Mucosa of stomach (tissue), 1 donor: Measurements from ENCODE around the gene MTMR12.

Experiments used
- H3K27me3 ChIP-seq: one replicate; pipeline ENCODE4 v1.7.0; 2013; ENCODE audit warnings: mild to moderate bottlenecking, low read length; ENCODE audit not compliant: control insufficient read depth, insufficient read depth
- H3K36me3 ChIP-seq: one replicate; pipeline ENCODE4 v1.7.0; 2013; ENCODE audit warnings: low read length; ENCODE audit not compliant: control insufficient read depth, insufficient read depth
- H3K4me1 ChIP-seq: one replicate; pipeline ENCODE4 v1.7.0; 2013; ENCODE audit warnings: mild to moderate bottlenecking, low read length; ENCODE audit not compliant: control insufficient read depth, insufficient read depth
- H3K4me3 ChIP-seq: one replicate; pipeline ENCODE4 v1.7.0; 2013; ENCODE audit warnings: low read length
- H3K9ac ChIP-seq: one replicate; pipeline ENCODE4 v1.7.0; 2013; ENCODE audit warnings: mild to moderate bottlenecking, low read length, moderate library complexity
- H3K9me3 ChIP-seq: one replicate; pipeline ENCODE4 v1.7.0; 2013; ENCODE audit warnings: mild to moderate bottlenecking, low read length, moderate library complexity; ENCODE audit not compliant: control insufficient read depth
- donor health status: Pancreatic carcinoma.

The MTMR12 gene

DNA sequence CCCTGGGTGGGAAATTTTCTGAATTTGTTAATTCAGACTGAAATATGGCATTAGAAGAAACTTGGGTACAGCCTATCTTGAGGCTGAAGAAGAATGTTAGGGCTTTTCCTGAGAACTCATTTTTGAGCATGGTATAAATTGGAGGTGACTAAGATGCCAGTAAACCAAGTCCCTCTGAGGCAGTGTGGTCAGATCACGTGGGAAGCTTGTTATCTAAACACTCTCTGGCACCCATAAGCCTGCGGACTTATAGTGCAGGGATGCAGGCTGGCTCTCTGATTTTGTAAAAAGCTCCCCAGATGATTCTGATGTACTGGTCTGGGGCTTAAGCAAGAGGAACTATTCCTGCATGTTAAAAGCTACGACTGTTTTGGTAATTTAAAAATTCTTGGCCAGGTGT lies 34.3 kb downstream of the MTMR12 start:
- Histone ChIP-seq H3K9me3 (no peaks in the 10 kb centered on the region), H3K4me3 (no peak overlapping the region), H3K9ac (no peak overlapping the region), H3K4me1 (peaks cover 18% of the 10 kb centered on the region), H3K27me3 (no peaks in the 10 kb centered on the region), H3K36me3 (no peaks in the 10 kb centered on the region)

DNA sequence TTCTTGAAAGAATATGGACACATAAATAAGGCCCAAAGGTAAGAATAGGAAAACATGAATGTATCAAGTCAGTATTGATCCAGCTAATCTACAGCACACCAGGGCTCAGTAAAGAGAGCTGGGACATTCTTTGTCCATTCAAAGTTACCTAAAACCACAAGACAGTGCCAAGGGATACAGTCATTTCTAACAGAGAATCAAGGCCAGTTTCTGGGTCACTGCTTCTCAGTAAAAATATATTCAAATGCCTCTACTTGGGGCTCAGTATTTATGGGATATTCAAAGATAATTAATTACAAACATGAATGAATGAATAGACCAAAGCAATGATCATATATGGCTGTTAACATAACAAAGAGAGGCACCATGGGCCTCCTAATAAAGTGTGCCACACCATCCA lies 34.9 kb downstream of the MTMR12 start:
- H3K4me1 ChIP-seq = peaks cover 12% of the 10 kb centered on the region
- no peak overlapping the region for H3K4me3 ChIP-seq
- no peaks in the 10 kb centered on the region for H3K9me3 ChIP-seq

DNA sequence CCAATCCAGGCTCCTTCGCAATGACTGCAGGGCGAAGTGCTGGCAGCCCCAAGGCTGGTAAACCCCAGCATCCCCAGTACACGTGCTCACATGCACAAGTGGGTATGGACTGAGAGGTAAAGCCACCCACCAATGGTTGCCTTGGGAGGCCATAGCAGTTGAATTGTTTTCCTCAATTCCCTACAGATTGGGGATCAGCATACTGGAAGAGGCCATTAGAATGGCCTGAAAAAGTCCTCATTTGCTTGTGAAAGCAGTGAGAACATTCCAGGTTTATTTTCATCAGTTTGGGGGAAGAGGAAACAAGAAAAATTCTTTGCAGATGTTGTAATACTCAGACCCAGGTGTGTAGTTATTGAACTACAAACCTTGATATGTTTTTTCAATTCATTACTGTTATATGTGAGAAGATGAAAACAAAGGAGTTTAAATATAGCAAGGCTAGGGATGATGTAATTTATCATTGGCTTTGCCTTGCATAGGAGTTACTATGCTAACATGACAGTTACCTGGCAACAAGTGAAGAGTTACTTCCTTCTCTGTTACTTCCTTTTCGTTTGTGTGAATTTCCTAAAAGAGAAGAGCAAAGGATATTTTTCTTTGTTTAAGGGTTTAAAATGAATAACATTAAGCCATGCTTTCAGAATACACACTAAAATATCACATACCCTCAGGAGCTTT lies 36.4 kb downstream of the MTMR12 start:
- Histone ChIP-seq H3K4me1 (peaks cover 11% of the 10 kb centered on the region), H3K4me3 (no peak overlapping the region), H3K36me3 (no peaks in the 10 kb centered on the region), H3K9ac (no peak overlapping the region), H3K9me3 (no peaks in the 10 kb centered on the region), H3K27me3 (no peaks in the 10 kb centered on the region)

More for the DNA sequence above, 34.9 kb downstream of the MTMR12 start:
- Histone ChIP-seq H3K27me3 (no peaks in the 10 kb centered on the region), H3K9ac (no peak overlapping the region), H3K36me3 (no peaks in the 10 kb centered on the region)

DNA sequence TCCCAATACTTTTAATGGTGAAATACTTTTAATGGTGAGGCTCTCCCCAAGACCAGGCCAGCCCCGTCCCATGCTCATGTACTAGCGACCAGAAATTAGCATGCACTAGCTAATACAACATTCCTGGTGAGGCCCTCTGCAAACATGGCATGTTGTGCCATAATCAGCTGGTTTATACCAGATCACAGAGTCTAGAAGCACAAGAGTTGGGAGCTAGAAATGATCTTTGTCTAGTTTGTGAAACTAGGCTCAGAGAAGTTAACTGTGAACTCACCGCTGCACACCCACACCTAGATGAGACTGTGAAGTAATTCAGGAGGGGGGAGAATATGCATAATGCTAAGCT lies 37.4 kb downstream of the MTMR12 start:
- no peaks in the 10 kb centered on the region for H3K36me3 ChIP-seq
- no peak overlapping the region for H3K9ac ChIP-seq
- no peak overlapping the region for H3K4me3 ChIP-seq
- H3K4me1 ChIP-seq = peaks cover 11% of the 10 kb centered on the region
- H3K9me3 ChIP-seq = no peaks in the 10 kb centered on the region
- no peaks in the 10 kb centered on the region for H3K27me3 ChIP-seq

DNA sequence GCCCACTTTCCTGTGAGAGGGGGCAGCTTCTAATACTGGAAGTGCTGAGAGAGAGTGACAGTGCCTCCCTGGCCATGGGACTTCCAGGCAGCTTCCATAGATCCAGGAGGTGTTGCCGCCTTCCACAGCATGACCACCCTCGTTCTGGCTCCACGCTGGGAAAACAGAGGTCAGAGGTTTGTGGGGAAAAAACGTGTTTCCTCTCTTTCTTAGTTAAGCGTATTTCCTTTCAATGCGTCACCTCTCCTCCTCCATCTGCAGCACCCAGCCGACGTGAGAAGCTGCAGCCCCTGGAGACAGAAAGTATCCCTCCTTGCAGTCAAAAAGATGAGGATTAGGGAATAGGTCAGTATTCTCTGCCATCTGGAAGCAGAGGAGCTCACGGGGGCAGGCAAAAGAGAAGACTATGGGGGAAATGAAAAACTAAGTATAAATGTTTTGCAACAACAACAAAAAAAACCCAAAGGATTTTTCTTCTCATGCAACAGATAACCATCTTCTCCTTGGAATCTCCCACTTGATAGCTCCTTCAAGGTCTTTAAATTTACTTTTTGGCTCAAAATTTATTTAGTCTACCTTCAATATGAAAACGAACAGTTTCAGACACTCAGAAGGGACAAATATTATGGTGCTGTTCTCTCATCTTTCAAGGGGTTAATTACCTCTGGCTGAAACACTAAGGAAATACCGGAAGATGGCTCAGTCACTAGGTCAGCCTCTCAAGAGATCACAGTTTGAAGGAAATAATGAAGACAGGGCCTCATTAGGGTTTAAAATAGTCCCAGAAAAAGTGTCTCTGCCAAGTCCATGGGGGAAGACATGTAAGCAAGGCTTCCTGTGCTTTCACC lies 38.0 kb downstream of the MTMR12 start:
- H3K4me3 ChIP-seq = no peak overlapping the region
- no peak overlapping the region for H3K9ac ChIP-seq
- H3K4me1 ChIP-seq = peaks cover 11% of the 10 kb centered on the region
- H3K9me3 ChIP-seq = no peaks in the 10 kb centered on the region
- no peaks in the 10 kb centered on the region for H3K27me3 ChIP-seq
- H3K36me3 ChIP-seq = no peaks in the 10 kb centered on the region

DNA sequence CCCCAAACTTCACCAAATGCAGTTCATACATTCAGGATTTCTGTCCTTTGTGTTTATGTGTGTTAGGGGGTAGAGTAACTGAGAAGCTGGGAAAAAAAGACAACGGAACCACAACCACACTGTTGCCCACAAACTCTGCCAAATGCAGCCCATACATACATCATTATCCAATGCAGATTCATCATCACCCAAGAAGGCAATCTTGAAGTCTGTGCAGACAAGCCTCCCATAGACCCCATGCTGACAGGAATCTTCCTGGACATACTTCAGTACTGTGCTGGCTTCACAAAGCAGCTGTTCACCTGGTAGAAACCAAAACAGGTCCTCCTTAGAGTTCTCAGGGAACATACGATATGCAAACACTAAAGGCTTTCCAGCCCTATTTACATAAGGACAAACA lies 38.9 kb downstream of the MTMR12 start:
- H3K9me3 ChIP-seq = no peaks in the 10 kb centered on the region
- no peaks in the 10 kb centered on the region for H3K36me3 ChIP-seq
- H3K4me3 ChIP-seq = no peak overlapping the region
- H3K9ac ChIP-seq = no peak overlapping the region
- peaks cover 11% of the 10 kb centered on the region for H3K4me1 ChIP-seq
- no peaks in the 10 kb centered on the region for H3K27me3 ChIP-seq

DNA sequence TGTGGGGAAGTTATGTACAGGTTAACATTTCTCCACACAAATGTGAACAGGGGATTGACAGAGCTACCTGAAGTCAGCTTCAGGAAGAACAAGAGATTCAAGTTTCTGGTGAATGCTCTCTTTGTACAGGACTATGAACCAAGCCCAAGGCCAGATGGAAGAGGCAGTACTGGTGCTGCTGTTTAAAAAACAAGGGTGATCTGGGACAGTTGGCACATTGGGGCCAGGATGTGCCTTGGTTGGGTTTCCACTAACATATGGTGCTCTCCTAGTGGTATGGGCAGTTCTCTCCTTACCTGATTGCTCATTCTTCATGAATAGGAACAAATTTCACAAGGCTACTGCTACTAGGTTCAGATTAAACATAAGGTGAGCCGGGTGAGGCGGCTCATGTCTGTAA lies 40.0 kb downstream of the MTMR12 start:
- H3K4me3 ChIP-seq = no peak overlapping the region
- peaks cover 3% of the 10 kb centered on the region for H3K4me1 ChIP-seq
- H3K27me3 ChIP-seq = no peaks in the 10 kb centered on the region
- no peaks in the 10 kb centered on the region for H3K9me3 ChIP-seq
- no peak overlapping the region for H3K9ac ChIP-seq
- no peaks in the 10 kb centered on the region for H3K36me3 ChIP-seq

DNA sequence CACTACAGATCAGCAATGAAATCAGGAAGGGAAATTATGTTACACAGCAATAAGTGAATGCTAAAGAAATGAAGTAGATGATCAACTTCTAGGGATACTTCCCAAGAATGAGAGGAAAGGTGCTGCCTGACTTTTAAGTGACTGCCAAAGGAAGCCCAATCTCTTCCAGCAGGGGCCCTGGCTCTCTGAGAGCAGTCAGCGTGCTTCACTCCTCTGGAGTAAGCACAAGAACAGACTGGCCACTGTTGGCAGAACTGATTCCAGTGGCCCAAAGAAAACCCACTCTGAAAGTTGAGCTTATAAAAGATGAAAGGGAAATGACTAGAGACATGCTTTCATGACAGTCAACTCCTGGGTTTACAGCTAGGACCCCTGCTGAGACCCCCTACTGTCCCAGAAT lies 41.8 kb downstream of the MTMR12 start:
- H3K36me3 ChIP-seq = no peaks in the 10 kb centered on the region
- no peaks in the 10 kb centered on the region for H3K9me3 ChIP-seq
- H3K27me3 ChIP-seq = no peaks in the 10 kb centered on the region
- H3K4me1 ChIP-seq = no peaks in the 10 kb centered on the region
- no peak overlapping the region for H3K9ac ChIP-seq
- H3K4me3 ChIP-seq = no peak overlapping the region

DNA sequence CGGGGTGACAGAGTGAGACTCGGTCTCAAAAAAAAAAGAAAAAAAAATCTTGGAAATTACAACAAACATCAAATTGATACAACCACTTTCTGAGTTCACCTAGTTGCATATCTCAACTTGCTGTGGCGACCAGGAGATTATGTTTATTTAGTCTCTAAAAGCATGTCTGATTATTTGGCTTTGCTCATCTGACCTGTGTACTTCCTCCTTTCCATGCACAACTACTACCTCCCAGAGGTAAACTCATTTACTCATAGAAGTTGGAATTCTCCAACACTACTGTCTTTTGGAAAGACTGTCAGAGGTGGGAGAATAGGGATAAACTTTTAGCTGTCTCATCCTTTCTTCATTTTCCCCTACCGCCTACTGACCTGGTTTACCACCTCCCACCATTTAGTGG lies 42.6 kb downstream of the MTMR12 start:
- H3K27me3 ChIP-seq = no peaks in the 10 kb centered on the region
- no peak overlapping the region for H3K9ac ChIP-seq
- H3K9me3 ChIP-seq = no peaks in the 10 kb centered on the region
- H3K36me3 ChIP-seq = no peaks in the 10 kb centered on the region
- H3K4me1 ChIP-seq = no peaks in the 10 kb centered on the region
- H3K4me3 ChIP-seq = no peak overlapping the region

DNA sequence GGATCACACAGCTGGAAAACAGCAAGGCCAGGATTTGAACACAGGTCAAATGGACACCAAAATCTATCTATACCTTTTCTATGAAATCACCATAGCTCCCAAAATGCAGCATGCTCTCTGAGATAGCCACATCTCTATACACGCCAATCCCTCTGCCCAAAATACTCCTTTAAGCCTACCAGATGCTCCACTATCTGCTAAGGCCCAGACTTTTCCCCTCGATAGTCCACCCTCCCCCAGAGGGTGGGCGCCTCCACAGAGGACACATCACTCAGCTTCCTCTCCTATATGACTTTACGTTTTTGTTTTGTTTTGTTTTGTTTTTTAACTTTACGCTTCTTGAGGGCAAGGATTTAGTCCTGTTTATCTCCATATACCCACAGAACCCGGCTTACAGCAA lies 46.8 kb downstream of the MTMR12 start:
- H3K4me3 ChIP-seq = no peak overlapping the region
- peaks cover 9% of the 10 kb centered on the region for H3K36me3 ChIP-seq
- H3K9me3 ChIP-seq = no peaks in the 10 kb centered on the region
- H3K27me3 ChIP-seq = no peaks in the 10 kb centered on the region
- H3K9ac ChIP-seq = no peak overlapping the region
- no peaks in the 10 kb centered on the region for H3K4me1 ChIP-seq

DNA sequence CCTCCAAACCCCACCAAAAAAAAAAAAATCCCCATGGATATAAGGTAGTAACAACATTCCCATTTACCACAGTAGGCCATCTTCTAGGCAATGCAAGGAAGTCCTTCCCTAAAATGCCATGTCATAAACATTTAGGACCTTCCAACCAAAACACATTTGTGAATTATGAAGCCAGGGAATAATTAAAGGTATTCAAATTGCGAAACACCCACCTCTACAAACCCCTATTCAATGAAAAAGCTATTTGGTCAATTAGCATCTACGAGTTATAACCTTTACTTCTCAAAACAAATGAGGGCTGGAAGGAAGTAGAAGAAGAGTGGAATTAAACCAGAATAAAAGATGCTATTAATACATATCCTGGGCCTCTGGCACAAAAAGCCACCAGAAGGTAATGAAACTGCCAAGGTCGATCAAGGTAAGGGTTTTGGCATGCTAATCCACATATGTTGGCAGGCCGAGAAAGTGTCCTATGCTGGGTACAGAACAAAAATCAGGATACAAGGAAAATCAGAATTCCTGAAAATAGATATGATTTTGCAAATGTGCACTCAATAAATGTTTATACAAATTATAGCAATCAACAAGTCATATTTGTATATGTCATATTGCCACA lies 47.7 kb downstream of the MTMR12 start:
- peaks cover 11% of the 10 kb centered on the region for H3K36me3 ChIP-seq

DNA sequence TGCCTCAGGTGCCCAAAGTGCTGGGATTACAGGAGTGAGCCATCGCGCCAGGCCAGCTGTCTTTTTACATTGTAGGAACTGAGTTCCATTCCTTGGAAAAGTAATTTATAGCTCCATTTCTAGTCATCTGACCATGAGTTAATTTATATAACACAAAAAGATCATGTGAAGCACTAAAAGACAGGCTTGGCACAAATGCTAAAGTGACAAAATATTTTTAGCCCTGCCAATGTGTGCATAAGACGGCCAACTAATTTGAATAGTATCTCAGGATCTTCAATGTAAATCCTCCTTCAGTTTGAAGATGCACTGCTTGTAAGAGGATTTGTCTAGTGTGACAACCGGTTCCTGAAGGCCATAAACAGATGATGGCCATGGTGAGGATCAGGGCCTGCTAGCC lies 49.1 kb downstream of the MTMR12 start:
- no peak overlapping the region for H3K9ac ChIP-seq
- H3K36me3 ChIP-seq = peaks cover 17% of the 10 kb centered on the region
- no peak overlapping the region for H3K4me3 ChIP-seq
- H3K4me1 ChIP-seq = no peaks in the 10 kb centered on the region
- H3K27me3 ChIP-seq = no peaks in the 10 kb centered on the region
- no peaks in the 10 kb centered on the region for H3K9me3 ChIP-seq

More for the DNA sequence above, 47.7 kb downstream of the MTMR12 start:
- Histone ChIP-seq H3K9me3 (no peaks in the 10 kb centered on the region), H3K4me3 (no peak overlapping the region), H3K4me1 (no peaks in the 10 kb centered on the region), H3K9ac (no peak overlapping the region), H3K27me3 (no peaks in the 10 kb centered on the region)
